Measurements from ENCODE around the gene KRT84.

KRT84 gene

GRCh38 chr12:52342781-52343490 is 42.5 kb downstream of the KRT84 start:
- DNase-seq (ENCODE audit: low spot score), result no peak

GRCh38 chr12:52341066-52341580 is 44.3 kb downstream of the KRT84 start:
- no peak for DNase-seq (ENCODE audit: low spot score)

- no peak for DNase-seq (ENCODE audit: low spot score)
Observed at GRCh38 chr12:52338241-52338960, 47.1 kb downstream of the KRT84 start.

GRCh38 chr12:52337054-52337453 is 48.4 kb downstream of the KRT84 start:
- DNase-seq (ENCODE audit: low spot score), result no peak

- no peak for DNase-seq (ENCODE audit: low spot score)
Observed at GRCh38 chr12:52336641-52337040, 48.8 kb downstream of the KRT84 start.

- no peak for DNase-seq (ENCODE audit: low spot score)
Observed at GRCh38 chr12:52335598-52336262, 49.7 kb downstream of the KRT84 start.

GRCh38 chr12:52334185-52334584 is 51.3 kb downstream of the KRT84 start:
- no peak for DNase-seq (ENCODE audit: low spot score)

GRCh38 chr12:52333321-52333720 is 52.1 kb downstream of the KRT84 start:
- DNase-seq (ENCODE audit: low spot score), result no peak

- DNase-seq (ENCODE audit: low spot score), result no peak
Observed at GRCh38 chr12:52332381-52332780, 53.1 kb downstream of the KRT84 start.

- no peak for DNase-seq (ENCODE audit: low spot score)
Observed at GRCh38 chr12:52331833-52332232, 53.6 kb downstream of the KRT84 start.

GRCh38 chr12:52331039-52331438 is 54.4 kb downstream of the KRT84 start:
- no peak for DNase-seq (ENCODE audit: low spot score)

GRCh38 chr12:52327830-52328500 is 57.5 kb downstream of the KRT84 start:
- no peak for DNase-seq (ENCODE audit: low spot score)
